NCI-H146 (cell line): ENCODE results near the gene KCTD12.
A peak's percentile ranks its signal among the peaks of the same experiment; 100 is the strongest.

Experiments used
- DNase-seq: peaks from one replicate; lab custom pipeline; 2025; lab: John Stamatoyannopoulos, UW

Gene KCTD12

GRCh38 chr13:76887076-76887563 lies 915 bp upstream of the KCTD12 start:
- DNase-seq, result peak; percentile 66

- DNase-seq, result no peak
Observed at GRCh38 chr13:76886005-76886291, 257 bp downstream of the KCTD12 start.

- DNase-seq, result peak; percentile 79
Observed at GRCh38 chr13:76885203-76886004, 801 bp downstream of the KCTD12 start.

GRCh38 chr13:76884907-76885202 lies 1.4 kb downstream of the KCTD12 start:
- no peak for DNase-seq

GRCh38 chr13:76884186-76884906 lies 1.9 kb downstream of the KCTD12 start:
- peak; percentile 87 for DNase-seq

GRCh38 chr13:76883236-76883635 lies 3.0 kb downstream of the KCTD12 start:
- DNase-seq, result peak; percentile 18

- no peak for DNase-seq
Observed at GRCh38 chr13:76882431-76882830, 3.8 kb downstream of the KCTD12 start.

GRCh38 chr13:76879883-76880270 lies 6.3 kb downstream of the KCTD12 start:
- no peak for DNase-seq

GRCh38 chr13:76879203-76879882 lies 6.9 kb downstream of the KCTD12 start:
- DNase-seq, result peak; percentile 22

- no peak for DNase-seq
Observed at GRCh38 chr13:76878043-76878442, 8.2 kb downstream of the KCTD12 start.

GRCh38 chr13:76875271-76875815 lies 10.9 kb downstream of the KCTD12 start:
- no peak for DNase-seq

GRCh38 chr13:76874479-76874878 lies 11.7 kb downstream of the KCTD12 start:
- DNase-seq, result no peak

GRCh38 chr13:76873445-76873844 lies 12.8 kb downstream of the KCTD12 start:
- DNase-seq, result no peak

- no peak for DNase-seq
Observed at GRCh38 chr13:76872675-76873074, 13.5 kb downstream of the KCTD12 start.

- no peak for DNase-seq
Observed at GRCh38 chr13:76871432-76871831, 14.8 kb downstream of the KCTD12 start.

GRCh38 chr13:76868371-76868770 lies 17.8 kb downstream of the KCTD12 start:
- DNase-seq, result no peak

- no peak for DNase-seq
Observed at GRCh38 chr13:76865996-76866503, 20.2 kb downstream of the KCTD12 start.

- no peak for DNase-seq
Observed at GRCh38 chr13:76865109-76865508, 21.1 kb downstream of the KCTD12 start.

- no peak for DNase-seq
Observed at GRCh38 chr13:76864259-76864658, 21.9 kb downstream of the KCTD12 start.

- no peak for DNase-seq
Observed at GRCh38 chr13:76863022-76863421, 23.2 kb downstream of the KCTD12 start.

- no peak for DNase-seq
Observed at GRCh38 chr13:76861859-76862258, 24.3 kb downstream of the KCTD12 start.

- no peak for DNase-seq
Observed at GRCh38 chr13:76860706-76861105, 25.5 kb downstream of the KCTD12 start.

GRCh38 chr13:76854894-76855293 lies 31.3 kb downstream of the KCTD12 start:
- DNase-seq, result no peak
